ENCODE data around the gene ANKRD29. TPM values are rescaled to one million over a fixed set of nuclear protein-coding genes. Genes with fewer than 3 reads are reported as not detected.

The ANKRD29 gene
- total and polyA plus RNA-seq, 8 donors = 1.2 to 150 (median 10.6) TPM

DNA sequence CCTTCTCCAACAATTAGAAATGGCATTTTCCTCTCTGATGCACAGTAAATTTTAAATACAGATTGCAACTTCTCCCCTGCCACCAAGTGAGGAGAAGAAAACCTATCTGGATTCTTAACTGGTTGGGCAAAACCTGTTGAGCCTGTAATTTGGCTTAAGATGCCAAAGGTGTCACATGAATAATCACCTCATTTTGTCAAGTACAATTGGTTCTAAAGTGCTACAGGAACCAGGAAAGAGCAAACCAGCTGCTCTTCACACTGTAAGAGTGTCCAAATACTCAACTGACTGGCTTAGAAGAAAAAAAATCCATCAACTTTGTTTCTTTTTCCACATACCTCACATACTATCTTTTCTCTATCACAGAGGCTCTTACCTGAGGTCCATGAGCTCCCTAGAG, 111.8 kb downstream of the ANKRD29 start:
- H3K27me3 ChIP-seq = no peaks in the 10 kb centered on the region
- no peaks in the 10 kb centered on the region for H3K9me3 ChIP-seq
- peak overlapping the region in 1 of 5 donors; percentile 9 for H3K27ac ChIP-seq
- DNase-seq = no peak
- TF ChIP-seq, protein P1, sequence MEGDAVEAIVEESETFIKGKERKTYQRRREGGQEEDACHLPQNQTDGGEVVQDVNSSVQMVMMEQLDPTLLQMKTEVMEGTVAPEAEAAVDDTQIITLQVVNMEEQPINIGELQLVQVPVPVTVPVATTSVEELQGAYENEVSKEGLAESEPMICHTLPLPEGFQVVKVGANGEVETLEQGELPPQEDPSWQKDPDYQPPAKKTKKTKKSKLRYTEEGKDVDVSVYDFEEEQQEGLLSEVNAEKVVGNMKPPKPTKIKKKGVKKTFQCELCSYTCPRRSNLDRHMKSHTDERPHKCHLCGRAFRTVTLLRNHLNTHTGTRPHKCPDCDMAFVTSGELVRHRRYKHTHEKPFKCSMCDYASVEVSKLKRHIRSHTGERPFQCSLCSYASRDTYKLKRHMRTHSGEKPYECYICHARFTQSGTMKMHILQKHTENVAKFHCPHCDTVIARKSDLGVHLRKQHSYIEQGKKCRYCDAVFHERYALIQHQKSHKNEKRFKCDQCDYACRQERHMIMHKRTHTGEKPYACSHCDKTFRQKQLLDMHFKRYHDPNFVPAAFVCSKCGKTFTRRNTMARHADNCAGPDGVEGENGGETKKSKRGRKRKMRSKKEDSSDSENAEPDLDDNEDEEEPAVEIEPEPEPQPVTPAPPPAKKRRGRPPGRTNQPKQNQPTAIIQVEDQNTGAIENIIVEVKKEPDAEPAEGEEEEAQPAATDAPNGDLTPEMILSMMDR (IDR thresholded peaks at IDR 0.05) = no peak
- TF ChIP-seq POLR2AphosphoS5 (IDR thresholded peaks at IDR 0.05) (no peak), EP300 (IDR thresholded peaks at IDR 0.05) (no peak), POLR2A (IDR thresholded peaks at IDR 0.05) (no peak)
- H3K4me1 ChIP-seq = peaks cover 0 to 6% (median 0%) of the 10 kb centered on the region in 4 donors
- H3K36me3 ChIP-seq = peaks cover 69 to 96% (median 94%) of the 10 kb centered on the region in 4 donors
- H3K4me3 ChIP-seq = no peak overlapping the region
- intact Hi-C loops (cut with DNase I; ENCODE audit: low total_unique reads) = no loop called here

Small RNAs within 50 kb of the gene (small RNA-seq; reads per million reads assigned to genes)
- 0 reads per million in 4 donors for gene RF00019

Other genes starting within 250 kb of the ANKRD29 start
- gene RIOK3, start 209.6 kb downstream of the ANKRD29 start, total RNA-seq = 100 to 1,000 TPM in 1 of 5 donors, 10 to 100 TPM in 4; 49.4 to 140 (median 67.2) TPM
- 10 to 100 TPM; 28.3 to 76.7 (median 52.7) TPM for gene RIOK3, start 209.6 kb downstream of the ANKRD29 start, polyA plus RNA-seq
- 10 to 100 TPM in 4 of 5 donors, under 1 TPM in 1; 0.87 to 39.5 (median 25.7) TPM for gene RMC1, start 159.4 kb downstream of the ANKRD29 start, total RNA-seq
- gene RMC1, start 159.4 kb downstream of the ANKRD29 start, polyA plus RNA-seq = 10 to 100 TPM; 29.2 to 41.2 (median 35.6) TPM
- 100 to 1,000 TPM in 1 of 5 donors, 10 to 100 TPM in 4; 58.0 to 219 (median 61.7) TPM for gene NPC1, start 76.4 kb downstream of the ANKRD29 start, total RNA-seq
- gene NPC1, start 76.4 kb downstream of the ANKRD29 start, polyA plus RNA-seq = 10 to 100 TPM in 2 of 3 donors, 1 to 10 TPM in 1; 7.6 to 20.0 (median 11.9) TPM
- 100 to 1,000 TPM in 2 of 5 donors, 10 to 100 TPM in 3; 11.6 to 182 (median 68.5) TPM for gene LAMA3, start 26.5 kb upstream of the ANKRD29 start, total RNA-seq
- gene LAMA3, start 26.5 kb upstream of the ANKRD29 start, polyA plus RNA-seq = 10 to 100 TPM in 1 of 3 donors, 1 to 10 TPM in 2; 4.3 to 11.3 (median 9.5) TPM

Data from stomach (tissue), 9 donors.